SHP77 treated with DMSO at 0.1 percent for 48 hours (cell line): ENCODE results near the gene ATP5IF1.

Source experiments
- DNase-seq: peaks from one replicate; lab custom pipeline; 2025; lab: John Stamatoyannopoulos, UW

Gene ATP5IF1

DNA sequence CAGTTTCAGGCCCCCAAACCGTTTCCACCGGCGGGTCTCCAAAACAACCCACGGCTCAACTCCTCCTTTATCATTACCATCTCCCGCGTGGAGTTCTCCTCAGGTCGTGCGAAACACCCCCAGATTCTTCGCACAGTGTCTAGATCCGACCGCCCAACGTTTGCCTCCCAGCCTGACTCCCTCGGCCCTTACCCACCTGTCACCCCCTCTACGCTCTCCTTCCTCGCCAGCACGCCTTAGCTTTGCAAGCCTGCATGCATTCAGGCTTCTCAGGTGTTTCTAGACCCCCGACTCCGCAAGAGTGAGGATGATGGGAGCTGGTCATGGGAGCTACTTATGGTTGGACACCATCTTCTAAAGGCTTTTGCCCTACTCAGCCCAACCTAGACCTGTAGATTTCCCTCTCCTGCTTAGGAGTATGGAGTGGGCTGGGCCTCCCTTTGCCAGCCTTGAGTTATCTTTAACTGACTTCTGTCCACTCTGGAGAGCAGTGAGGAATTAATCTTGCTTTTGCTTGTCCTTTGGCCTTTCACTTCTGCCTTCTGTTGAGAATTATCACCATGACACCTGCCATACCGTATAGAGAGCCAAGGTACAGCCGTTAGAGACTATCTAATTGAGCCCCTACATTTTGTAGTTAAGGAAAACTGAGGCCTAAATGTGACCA lies 865 bp downstream of the ATP5IF1 start:
- no peak for DNase-seq

- no peak for DNase-seq
Observed at GRCh38 chr1:28239004-28239403, 3.1 kb downstream of the ATP5IF1 start.

- DNase-seq: no peak
Observed at GRCh38 chr1:28240024-28240423, 4.1 kb downstream of the ATP5IF1 start.

DNA sequence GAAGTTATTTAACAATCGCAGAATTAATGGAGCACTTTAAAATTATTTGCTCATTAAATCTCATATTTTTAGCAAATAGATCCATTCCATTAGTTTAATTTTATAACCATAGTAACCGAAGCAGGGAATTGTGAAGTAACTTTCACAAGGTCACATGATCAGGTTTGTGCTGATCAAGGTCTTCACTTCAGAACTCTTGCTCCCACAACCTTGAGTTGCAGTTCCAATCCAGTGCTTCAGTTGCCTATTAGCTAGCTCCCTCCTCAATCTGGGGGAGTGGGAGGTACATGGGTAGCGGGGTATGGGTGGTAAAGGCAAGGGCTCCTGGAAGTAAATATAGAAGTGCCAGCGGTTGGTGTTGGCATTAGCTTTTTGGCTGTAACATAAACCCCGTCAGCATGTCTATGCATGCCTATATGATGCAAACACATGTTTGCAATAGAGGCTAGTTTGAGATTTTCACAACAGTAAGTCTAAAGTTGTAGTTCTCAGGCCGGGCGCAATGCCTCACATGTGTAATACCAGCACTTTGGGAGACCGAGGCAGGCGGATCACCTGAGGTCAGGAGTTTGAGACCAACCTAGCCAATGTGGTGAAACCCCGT lies 5.8 kb downstream of the ATP5IF1 start:
- no peak for DNase-seq

- no peak for DNase-seq
Observed at GRCh38 chr1:28243685-28244311, 7.9 kb downstream of the ATP5IF1 start.

DNA sequence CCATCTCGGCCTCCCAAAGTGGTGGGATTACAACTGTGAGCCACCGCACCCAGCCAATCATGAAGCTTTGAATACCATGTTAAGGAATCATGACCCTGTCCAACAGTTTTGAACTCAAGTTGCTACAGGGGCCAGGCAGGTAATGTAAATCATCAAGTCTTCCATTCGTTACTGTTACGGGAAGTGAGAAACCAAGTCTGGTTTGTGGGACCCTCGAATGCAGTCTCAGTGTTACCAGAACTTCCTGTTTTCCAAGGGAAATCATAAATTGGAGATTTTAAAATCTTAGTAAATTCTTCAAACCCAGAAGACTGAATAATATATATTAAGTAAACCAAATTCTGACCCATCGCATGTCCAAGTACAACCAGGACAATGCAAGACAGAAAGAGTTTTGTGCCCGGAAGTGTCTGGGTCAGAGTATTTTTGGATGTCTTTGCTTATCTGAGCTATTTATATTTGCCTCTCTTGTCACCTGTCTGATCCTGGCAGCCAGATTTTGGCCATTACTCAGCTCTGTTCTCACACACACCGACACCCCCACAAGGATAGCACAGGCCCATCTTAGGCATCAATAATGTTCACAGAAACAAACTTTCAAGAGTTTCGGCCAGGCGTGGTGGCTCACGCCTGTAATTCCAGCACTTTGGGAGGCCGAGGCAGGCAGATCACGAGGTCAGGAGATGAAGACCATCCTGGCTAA lies 8.8 kb downstream of the ATP5IF1 start:
- no peak for DNase-seq

- no peak for DNase-seq
Observed at GRCh38 chr1:28246427-28246832, 10.5 kb downstream of the ATP5IF1 start.

- DNase-seq: no peak
Observed at GRCh38 chr1:28247612-28248272, 11.8 kb downstream of the ATP5IF1 start.

DNA sequence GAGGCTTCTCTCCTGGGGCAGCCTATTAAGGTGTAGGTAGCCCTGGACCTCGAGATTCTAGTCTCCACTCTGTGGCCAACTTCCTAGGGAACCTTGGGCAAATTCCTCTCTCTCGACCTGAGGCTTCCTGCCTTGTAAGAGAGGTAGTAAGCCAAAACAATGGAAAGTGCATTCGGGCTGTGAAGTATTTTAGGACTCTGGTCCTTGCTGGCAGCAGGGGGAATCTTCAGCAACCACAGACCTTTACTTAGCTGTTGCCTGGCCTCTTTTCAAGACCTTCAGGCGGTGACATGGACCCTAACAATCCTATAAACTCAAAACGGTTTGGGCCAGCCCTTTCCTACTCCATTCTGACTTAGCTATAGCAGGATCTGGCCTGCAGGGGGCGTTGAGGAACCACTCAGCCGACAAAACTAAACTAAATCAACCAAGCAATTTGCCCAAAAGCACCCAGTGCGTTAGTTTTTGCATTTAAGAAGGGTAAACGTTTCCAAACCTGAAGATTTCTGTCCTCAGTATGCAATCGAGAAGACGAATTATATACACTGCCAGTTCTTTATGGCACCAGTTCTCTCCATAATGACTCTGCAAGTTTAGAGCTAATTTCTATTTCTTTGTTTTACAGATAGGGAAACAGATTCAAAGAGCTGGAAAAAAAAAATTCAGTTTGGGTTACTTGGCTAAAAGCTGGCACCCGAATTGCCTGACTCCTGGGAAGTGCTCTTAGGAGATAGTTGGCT lies 12.5 kb downstream of the ATP5IF1 start:
- DNase-seq: peak; percentile 50

DNA sequence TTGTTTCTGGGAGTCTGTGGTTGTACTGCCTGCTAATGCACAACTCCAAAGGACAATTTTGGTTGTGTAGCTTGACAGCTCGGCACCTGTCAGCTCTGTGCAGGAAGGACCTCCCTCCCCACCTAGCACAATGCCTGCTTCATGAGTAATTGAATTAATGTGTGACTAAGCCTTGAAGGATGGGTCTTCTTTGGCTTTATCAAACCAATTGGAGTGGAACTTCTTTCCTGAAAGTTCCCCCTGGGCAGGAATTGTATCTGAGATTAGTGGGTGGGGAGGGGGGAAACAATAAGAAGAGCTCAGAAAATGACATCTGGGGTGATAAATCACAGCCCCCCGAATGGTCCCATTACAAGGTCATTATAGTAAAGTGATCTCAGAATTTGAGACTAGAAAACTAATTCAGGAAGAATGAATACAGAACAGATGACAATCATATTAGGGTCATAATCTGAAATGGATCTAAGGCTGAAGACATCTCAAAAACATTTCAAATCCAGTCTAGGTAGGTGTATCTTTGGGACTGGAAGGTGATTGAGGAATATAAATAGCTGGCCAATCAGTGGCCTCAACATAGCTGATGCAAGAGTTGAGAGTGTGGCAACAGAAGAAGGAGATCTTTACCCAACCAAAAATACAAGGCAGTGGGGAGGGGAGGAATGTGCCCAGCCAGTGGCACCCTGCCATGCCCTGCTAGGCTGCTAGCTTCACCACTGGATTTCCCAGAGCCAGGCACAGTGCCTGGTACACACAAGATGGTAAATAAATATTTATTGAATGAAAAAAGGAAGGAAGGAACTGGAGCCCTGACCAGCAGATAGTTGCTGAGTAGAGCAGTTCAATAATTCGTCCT lies 13.3 kb downstream of the ATP5IF1 start:
- DNase-seq: peak; percentile 30

- no peak for DNase-seq
Observed at GRCh38 chr1:28249866-28250295, 14.0 kb downstream of the ATP5IF1 start.

- no peak for DNase-seq
Observed at GRCh38 chr1:28256197-28256827, 20.4 kb downstream of the ATP5IF1 start.

GRCh38 chr1:28257736-28258135 lies 21.8 kb downstream of the ATP5IF1 start:
- DNase-seq: no peak

DNA sequence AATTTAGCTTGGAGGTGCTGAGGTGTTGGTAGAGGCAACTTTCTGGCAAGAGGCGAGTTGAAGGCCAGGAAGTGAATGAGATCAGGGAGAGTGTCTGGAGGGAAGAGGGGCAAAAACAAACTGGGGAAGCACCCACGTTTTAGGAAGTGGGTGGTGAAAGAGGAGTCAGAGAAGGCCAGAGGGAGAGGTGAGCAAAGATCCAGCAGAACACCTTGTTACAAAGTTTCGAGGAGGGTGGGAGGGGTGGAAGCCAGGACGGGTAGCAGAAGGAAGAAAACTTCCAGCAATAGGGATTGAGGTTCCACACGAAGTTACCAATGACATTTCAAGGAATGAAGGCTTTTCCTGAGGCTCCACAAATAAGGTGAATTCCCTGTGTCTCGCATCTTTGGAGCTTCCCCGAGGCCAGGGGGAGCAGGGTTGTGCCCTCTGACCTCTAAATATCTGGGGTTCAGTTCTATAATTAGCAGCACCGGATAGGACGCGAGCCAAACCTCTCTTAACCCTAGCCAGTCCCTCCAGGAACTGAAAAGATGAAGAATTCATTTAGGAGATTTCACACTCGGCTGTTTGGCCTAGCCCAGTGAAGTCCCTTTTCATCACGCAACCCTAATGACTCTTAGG lies 22.8 kb downstream of the ATP5IF1 start:
- DNase-seq: no peak

GRCh38 chr1:28259252-28259933 lies 23.5 kb downstream of the ATP5IF1 start, which contains the start of gene SESN2:
SESN2 (plus strand) TSS chr1:28259518; CDS start chr1:28259848, 330 bp downstream.
- peak; percentile 83 for DNase-seq

- no peak for DNase-seq
Observed at GRCh38 chr1:28259934-28260802, 24.2 kb downstream of the ATP5IF1 start.

DNA sequence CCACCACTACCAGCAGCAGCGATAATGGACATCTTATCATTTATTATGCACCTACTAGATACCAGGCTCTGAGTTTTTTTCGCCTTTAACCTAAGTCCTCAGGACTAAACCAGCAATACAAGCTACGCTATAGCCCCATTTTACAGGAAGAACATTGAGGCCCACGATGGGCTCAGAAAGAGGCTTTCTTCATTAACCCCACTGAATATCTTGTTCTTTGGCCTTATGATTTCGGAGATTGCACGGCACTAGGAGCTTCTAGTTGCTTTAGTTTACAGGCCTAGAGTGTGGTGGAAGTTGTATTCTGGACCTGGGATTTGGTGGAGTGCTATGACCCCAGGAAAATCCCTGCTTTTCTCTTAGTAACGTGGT lies 24.9 kb downstream of the ATP5IF1 start:
- DNase-seq: no peak

- DNase-seq: no peak
Observed at GRCh38 chr1:28264897-28265296, 29.0 kb downstream of the ATP5IF1 start.
